Kidney epithelial cell (primary cell): Measurements from ENCODE around the gene LGMN. TPM values are rescaled to one million over a fixed set of nuclear protein-coding genes. Genes with fewer than 3 reads are reported as not detected.

Source experiments
- DNase-seq: peaks from one replicate; pipeline ENCODE4 v3.0.0-alpha.2; 2010; ENCODE audit warnings: low read depth
- H3K27me3 ChIP-seq: 2 replicates; pipeline ENCODE4 v1.6.0; 2011; ENCODE audit warnings: low read length; ENCODE audit not compliant: control insufficient read depth, insufficient read depth
- H3K36me3 ChIP-seq: 2 replicates; pipeline ENCODE4 v1.5.1; 2011; ENCODE audit warnings: low read length; ENCODE audit not compliant: control insufficient read depth, insufficient read depth
- H3K4me3 ChIP-seq: 2 replicates; pipeline ENCODE4 v1.5.1; 2011; ENCODE audit warnings: low read depth, mild to moderate bottlenecking, control low read depth, low read length
- total RNA-seq: library from RNA; depleted of rRNA; stranded (reverse); fragments of >200 nt; gene quantifications from 2 replicates; pipeline ENCODE4 v1.2.3, GENCODE V29; 2015
- TF ChIP-seq, protein P1 (sequence below): IDR thresholded peaks from 2 replicates; pipeline ENCODE4 v1.5.1; 2011; ENCODE audit warnings: mild to moderate bottlenecking, moderate library complexity, low read length, control low read depth, inconsistent platforms; ENCODE audit not compliant: insufficient read depth, poor library complexity, severe bottlenecking

Gene LGMN
- total RNA-seq, 1 donor from 2014 or later, result 56.9 TPM

DNA sequence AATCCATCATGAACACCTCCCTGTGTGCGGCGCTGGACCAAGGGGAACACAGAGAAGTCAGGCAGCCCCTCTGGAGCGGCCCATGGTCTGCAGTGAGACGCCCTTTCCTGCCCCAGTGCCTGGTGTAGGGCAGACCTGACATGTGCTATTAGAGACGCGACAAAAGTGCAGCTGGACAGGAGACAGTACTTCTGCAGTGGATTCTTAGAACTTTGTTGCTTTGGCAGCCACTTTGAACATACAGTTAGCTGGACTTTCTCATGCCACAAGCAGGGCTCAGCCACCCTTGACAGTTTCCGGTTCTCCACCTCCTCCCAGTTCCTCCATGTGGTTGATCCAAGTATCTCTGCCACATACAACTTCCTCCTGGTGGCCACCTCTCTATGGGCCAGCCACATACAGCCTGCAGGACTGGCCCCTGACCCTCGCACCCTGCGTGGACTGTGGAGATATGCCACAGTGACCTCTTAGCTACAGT is 45.9 kb downstream of the LGMN start:
- Histone ChIP-seq H3K36me3 (no peaks in the 10 kb centered on the region), H3K27me3 (no peaks in the 10 kb centered on the region), H3K4me3 (no peak overlapping the region)
- TF ChIP-seq, protein P1, sequence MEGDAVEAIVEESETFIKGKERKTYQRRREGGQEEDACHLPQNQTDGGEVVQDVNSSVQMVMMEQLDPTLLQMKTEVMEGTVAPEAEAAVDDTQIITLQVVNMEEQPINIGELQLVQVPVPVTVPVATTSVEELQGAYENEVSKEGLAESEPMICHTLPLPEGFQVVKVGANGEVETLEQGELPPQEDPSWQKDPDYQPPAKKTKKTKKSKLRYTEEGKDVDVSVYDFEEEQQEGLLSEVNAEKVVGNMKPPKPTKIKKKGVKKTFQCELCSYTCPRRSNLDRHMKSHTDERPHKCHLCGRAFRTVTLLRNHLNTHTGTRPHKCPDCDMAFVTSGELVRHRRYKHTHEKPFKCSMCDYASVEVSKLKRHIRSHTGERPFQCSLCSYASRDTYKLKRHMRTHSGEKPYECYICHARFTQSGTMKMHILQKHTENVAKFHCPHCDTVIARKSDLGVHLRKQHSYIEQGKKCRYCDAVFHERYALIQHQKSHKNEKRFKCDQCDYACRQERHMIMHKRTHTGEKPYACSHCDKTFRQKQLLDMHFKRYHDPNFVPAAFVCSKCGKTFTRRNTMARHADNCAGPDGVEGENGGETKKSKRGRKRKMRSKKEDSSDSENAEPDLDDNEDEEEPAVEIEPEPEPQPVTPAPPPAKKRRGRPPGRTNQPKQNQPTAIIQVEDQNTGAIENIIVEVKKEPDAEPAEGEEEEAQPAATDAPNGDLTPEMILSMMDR, result no peak
- DNase-seq, result no peak

DNA sequence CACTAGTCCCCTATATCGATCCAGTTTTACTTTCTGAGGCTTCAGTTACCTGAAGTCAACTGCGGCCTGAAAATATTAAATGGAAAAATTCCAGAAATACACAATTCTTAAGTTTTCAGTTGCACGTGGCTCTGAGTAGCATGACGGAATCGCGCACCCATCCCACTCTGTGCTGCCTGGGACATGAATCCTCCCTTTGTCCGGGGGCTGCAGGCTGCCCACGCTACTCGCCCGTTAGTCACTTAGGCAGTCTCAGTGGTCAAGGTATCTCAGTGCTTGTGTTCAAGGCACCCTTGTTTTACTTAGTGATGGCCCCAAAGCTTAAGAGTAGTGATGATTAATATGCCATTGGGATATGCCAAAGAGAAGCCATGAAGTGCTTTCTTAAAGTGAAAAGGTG is 46.6 kb downstream of the LGMN start:
- no peak for DNase-seq
- TF ChIP-seq, protein P1, result no peak
- H3K36me3 ChIP-seq, result no peaks in the 10 kb centered on the region

DNA sequence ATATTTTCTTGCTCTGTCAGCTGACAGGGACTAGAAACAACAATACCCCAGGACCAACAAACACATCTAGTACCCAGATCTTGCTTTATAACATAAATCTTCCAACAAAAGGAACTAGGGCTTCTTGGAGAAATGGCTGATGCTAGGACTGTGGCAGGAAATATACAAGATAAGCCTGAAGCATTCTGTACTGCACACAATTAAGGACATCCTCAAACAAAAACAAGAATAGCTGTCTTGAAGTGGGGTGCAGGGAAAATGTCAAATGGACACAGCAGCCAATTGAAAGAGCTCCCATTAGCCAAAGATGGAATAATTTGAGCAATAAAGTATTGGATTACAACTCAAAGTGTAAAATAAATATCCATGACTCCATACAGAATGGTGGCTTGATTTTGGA is 50.0 kb downstream of the LGMN start:
- Histone ChIP-seq H3K36me3 (no peaks in the 10 kb centered on the region), H3K4me3 (no peak overlapping the region), H3K27me3 (no peaks in the 10 kb centered on the region)
- DNase-seq, result no peak
- TF ChIP-seq, protein P1, result no peak

More for the DNA sequence above, 46.6 kb downstream of the LGMN start:
- Histone ChIP-seq H3K27me3 (no peaks in the 10 kb centered on the region), H3K4me3 (no peak overlapping the region)

DNA sequence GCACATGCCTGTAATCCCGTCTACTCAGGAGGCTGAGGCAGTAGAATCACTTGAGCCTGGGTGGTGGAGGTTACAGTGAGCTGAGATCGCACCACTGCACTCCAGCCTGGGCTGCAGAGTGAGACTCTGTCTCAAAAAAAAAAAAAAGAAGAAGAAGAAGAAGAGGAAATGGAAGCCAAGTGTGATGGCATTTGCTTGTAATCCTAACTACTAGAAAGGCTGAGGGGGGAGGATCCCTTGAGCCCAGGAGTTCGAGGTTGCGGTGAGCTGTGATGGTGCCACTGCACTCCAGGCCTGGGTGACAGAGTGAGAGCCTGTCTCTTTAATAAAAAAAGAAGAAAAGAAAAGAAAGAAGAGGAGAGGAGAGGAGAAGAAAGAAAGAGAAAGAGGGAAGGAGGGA is 52.1 kb downstream of the LGMN start:
- TF ChIP-seq, protein P1, result no peak
- no peak for DNase-seq
- no peaks in the 10 kb centered on the region for H3K36me3 ChIP-seq
- no peak overlapping the region for H3K4me3 ChIP-seq
- no peaks in the 10 kb centered on the region for H3K27me3 ChIP-seq

DNA sequence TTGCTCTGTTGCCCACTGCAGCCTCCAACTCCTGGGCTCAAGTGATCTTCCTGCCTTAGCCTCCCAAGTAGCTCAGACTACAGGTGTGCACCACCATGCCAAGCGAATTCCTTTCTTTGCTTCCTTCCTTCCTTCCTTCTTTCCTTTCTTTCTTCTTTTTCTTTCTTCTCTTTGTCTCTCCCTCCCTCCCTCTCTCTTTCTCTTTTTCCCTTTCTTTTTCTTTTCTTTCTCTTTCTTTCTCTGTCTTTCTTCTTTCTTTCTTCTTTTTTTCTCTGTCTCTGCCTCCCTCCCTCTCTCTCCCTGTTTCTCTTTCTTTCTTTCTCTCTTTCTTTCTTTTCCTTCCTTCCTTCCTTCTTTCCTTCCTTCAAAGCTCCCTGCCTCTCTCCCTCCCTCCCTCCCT is 52.9 kb downstream of the LGMN start:
- TF ChIP-seq, protein P1, result no peak
- Histone ChIP-seq H3K36me3 (no peaks in the 10 kb centered on the region), H3K27me3 (no peaks in the 10 kb centered on the region), H3K4me3 (no peak overlapping the region)
- no peak for DNase-seq

DNA sequence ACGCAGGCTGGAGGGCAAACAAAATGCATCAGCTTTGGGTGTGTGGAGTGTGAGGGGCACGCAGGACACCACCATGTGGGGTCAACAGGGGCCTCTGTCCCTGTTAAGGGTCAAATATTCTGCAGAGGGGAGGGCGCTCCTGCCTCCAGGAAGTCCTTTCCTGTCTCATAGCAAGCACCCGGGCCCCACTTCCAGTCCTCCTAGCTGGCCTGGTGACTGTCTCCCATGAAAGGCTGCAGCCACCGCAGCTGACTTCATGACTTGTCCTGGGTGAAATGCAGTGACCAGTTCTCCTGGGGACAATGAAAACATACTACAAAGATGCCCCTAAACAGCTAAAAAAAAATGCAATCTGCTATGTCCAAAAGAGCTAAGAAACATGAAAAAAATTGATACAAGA is 53.6 kb downstream of the LGMN start:
- DNase-seq, result no peak
- Histone ChIP-seq H3K27me3 (no peaks in the 10 kb centered on the region), H3K36me3 (no peaks in the 10 kb centered on the region), H3K4me3 (no peak overlapping the region)
- TF ChIP-seq, protein P1, result no peak
